GM10266 (cell line): ENCODE results near the gene RAB26.

ENCODE experiments used
- DNase-seq: peaks from one replicate; pipeline ENCODE4 v3.0.0; 2012; ENCODE audit errors: extremely low spot score
- CTCF ChIP-seq: IDR thresholded peaks from 2 replicates; pipeline ENCODE4 v1.5.1; 2012; ENCODE audit warnings: mild to moderate bottlenecking, low read depth; ENCODE audit not compliant: control insufficient read depth, insufficient read depth; ENCODE audit errors: missing control alignments

The RAB26 gene

DNA sequence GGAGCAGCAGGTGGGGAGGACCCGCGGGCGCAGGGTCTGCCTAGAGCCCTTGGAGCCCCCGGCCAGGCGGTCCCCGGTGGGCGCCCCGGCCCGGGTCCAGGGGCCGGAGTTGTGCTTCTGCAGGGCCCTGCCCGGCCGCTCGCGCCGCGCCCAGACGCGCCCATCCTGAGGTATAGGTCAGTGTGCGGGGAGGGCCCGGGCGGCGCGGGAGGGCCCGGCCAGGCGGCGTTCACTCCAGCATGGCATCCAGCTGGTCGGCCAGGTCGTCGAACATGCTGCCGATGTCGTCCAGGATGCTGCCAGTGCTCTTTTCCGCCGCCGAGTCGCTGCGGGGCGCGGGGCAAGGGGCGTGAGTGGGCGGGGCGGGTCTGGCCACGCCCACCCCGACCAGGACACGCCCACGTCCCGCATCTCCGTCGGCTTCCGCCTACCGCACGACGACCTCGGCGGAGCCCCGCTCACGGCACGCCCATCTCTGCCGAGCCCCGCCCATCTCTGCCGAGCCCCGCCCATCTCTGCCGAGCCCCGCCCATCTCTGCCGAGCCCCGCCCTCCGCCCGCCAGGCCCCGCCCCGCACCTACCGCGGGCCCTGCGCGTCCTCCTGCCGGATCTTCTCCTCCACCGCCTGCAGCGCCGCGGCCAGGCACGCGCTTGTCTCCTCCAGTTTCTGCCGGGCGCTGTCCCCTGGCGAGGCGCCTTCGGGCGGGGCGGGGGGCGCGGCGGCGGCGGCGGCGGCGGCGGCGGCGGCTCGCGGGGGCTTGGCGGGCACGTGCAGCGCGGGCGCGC is 30.1 kb downstream of the RAB26 start:
- peak; percentile 62 for DNase-seq
- no peak for TF ChIP-seq CTCF

DNA sequence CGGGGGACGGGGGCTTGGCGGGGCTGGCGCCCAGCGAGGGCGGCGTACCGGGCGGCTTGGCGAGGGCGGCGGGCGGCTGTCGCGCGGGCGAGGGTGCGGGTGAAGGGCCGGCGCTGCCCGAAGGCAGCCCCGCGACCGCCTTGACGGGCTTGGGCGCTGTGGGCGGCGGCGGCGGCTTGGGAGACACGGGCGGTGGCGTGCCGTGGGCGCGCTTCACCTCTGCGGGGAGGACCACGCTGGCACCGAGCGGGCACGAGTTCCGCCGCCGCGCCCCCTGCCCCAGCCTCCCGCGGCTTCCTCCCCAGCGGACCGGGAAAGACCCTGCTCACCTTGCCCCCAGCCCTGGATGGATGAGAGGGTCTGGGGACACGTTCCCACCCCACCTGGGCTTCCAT is 30.7 kb downstream of the RAB26 start:
- DNase-seq = no peak
- TF ChIP-seq CTCF = no peak

DNA sequence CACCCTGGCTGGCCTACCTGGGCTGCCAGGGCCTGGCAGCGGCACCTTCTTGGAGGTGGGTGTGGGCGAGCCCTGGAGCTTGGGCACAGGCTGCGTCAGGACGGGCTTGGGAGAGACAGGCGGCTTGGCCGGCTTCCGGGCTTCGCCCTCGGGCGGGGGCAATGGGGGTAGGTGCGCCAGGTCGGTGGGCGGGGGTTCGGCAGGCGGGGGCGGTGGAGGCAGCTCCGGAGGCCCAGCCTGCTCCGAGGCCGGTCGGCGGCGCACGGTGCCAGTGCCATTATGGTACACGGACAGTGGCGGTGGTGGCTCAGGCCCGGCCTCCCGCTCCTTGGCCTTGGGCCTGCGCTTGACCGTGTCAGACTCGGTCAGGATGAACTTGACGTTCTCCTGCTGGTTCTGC is 31.2 kb downstream of the RAB26 start:
- DNase-seq = no peak
- TF ChIP-seq CTCF = no peak

GRCh38 chr16:2180461-2180860 is 32.0 kb downstream of the RAB26 start:
- no peak for TF ChIP-seq CTCF
- DNase-seq = no peak

- TF ChIP-seq CTCF = no peak
- DNase-seq = no peak
Observed at GRCh38 chr16:2180962-2181923, 32.8 kb downstream of the RAB26 start.

DNA sequence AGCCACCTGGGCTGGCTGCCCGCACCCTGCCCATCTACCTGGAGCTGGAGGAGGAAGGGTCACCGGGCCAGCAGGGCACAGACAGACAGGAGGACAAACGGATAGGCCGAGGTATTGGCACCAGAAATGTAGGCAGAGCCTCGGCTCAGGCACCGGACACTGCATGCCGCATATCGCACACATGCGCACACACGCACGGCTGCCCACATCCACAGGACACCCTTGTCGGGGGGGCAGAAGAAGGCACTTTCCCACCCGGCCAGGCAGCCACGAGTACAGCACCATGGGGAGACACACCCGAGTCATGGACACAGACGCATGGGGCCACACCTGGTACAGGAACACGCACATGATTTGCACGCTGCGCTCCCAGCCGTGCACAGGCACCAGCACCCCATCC is 33.5 kb downstream of the RAB26 start:
- TF ChIP-seq CTCF = no peak

More for the DNA sequence above, 33.5 kb downstream of the RAB26 start:
- DNase-seq = no peak
